Kidney epithelial cell (primary cell): ENCODE data around the gene NAT14. TPM values are rescaled to one million over a fixed set of nuclear protein-coding genes. Genes with fewer than 3 reads are reported as not detected.

Experiments
- DNase-seq: peaks from one replicate; pipeline ENCODE4 v3.0.0-alpha.2; 2010; ENCODE audit warnings: low read depth
- H3K27me3 ChIP-seq: 2 replicates; pipeline ENCODE4 v1.6.0; 2011; ENCODE audit warnings: low read length; ENCODE audit not compliant: control insufficient read depth, insufficient read depth
- H3K36me3 ChIP-seq: 2 replicates; pipeline ENCODE4 v1.5.1; 2011; ENCODE audit warnings: low read length; ENCODE audit not compliant: control insufficient read depth, insufficient read depth
- H3K4me3 ChIP-seq: 2 replicates; pipeline ENCODE4 v1.5.1; 2011; ENCODE audit warnings: low read depth, mild to moderate bottlenecking, control low read depth, low read length
- total RNA-seq: library from RNA; depleted of rRNA; stranded (reverse); fragments of >200 nt; gene quantifications from 2 replicates; pipeline ENCODE4 v1.2.3, GENCODE V29; 2015
- TF ChIP-seq, protein P1 (sequence below): IDR thresholded peaks from 2 replicates; pipeline ENCODE4 v1.5.1; 2011; ENCODE audit warnings: mild to moderate bottlenecking, moderate library complexity, low read length, control low read depth, inconsistent platforms; ENCODE audit not compliant: insufficient read depth, poor library complexity, severe bottlenecking

NAT14 gene
- total RNA-seq, 1 donor from 2014 or later = 18.2 TPM

DNA sequence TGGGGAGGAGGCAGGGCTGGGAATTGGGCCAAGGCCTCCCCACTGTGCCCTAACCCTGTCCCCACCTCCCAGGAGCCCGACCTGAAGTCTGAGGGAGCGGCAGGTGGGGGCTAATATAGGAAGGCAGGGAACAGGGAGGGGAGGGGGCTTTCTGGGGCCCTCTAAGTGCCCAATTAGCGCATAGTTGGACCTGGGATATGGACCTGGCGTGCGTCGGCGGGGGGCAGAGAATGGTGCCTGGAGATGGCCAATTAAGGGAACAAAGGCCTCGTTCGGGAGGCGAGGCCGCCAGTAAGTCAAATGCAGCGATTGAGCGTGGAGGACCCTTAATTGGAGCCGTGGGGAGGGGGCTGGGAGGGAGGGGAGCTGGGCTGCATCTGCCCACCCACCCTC lies 20.3 kb upstream of the NAT14 start, which contains the start of gene C19orf85:
Gene C19orf85, minus strand, starts transcription at position 90 of the 393 bp plus-strand sequence. CDS start 197 bp downstream, outside the sequence.
- TF ChIP-seq, protein P1, sequence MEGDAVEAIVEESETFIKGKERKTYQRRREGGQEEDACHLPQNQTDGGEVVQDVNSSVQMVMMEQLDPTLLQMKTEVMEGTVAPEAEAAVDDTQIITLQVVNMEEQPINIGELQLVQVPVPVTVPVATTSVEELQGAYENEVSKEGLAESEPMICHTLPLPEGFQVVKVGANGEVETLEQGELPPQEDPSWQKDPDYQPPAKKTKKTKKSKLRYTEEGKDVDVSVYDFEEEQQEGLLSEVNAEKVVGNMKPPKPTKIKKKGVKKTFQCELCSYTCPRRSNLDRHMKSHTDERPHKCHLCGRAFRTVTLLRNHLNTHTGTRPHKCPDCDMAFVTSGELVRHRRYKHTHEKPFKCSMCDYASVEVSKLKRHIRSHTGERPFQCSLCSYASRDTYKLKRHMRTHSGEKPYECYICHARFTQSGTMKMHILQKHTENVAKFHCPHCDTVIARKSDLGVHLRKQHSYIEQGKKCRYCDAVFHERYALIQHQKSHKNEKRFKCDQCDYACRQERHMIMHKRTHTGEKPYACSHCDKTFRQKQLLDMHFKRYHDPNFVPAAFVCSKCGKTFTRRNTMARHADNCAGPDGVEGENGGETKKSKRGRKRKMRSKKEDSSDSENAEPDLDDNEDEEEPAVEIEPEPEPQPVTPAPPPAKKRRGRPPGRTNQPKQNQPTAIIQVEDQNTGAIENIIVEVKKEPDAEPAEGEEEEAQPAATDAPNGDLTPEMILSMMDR = no peak
- no peak within 1 kb of the TSS for H3K4me3 ChIP-seq
- no peak for DNase-seq
- H3K36me3 ChIP-seq = no peaks in the 10 kb centered on the region
- peaks cover 8% of the 10 kb centered on the region for H3K27me3 ChIP-seq

- H3K4me3 ChIP-seq = no peak overlapping the region
- DNase-seq = no peak
- no peaks in the 10 kb centered on the region for H3K36me3 ChIP-seq
- H3K27me3 ChIP-seq = peaks cover 8% of the 10 kb centered on the region
- TF ChIP-seq, protein P1 = no peak
Measured at GRCh38 chr19:55465460-55466240, 19.3 kb upstream of the NAT14 start.

DNA sequence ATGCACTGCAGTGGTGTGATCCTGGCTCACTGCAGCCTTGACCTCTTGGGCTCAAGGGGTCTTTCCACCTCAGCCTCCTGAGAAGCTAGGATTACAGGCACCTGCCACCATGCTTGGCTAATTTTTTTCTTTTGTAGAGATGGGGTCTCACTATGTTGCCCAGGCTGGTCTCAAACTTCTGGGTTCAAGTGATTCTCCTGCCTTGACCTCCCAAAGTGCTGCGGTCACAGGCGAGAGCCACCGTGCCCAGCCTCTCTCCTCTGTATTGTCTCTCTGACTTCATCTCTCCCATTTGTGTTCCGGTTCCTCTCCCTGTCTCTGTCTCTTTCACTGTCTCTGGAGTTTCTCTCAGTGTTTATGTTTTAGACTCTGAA lies 18.8 kb upstream of the NAT14 start:
- H3K27me3 ChIP-seq = peaks cover 8% of the 10 kb centered on the region
- TF ChIP-seq, protein P1 = no peak

GRCh38 chr19:55467236-55468053 lies 17.5 kb upstream of the NAT14 start:
- TF ChIP-seq, protein P1 = peak; percentile 69
- Histone ChIP-seq H3K27me3 (peaks cover 8% of the 10 kb centered on the region), H3K4me3 (no peak overlapping the region), H3K36me3 (no peaks in the 10 kb centered on the region)
- no peak for DNase-seq

More for the DNA sequence above, 18.8 kb upstream of the NAT14 start:
- Histone ChIP-seq H3K36me3 (no peaks in the 10 kb centered on the region), H3K4me3 (no peak overlapping the region)
- DNase-seq = no peak

DNA sequence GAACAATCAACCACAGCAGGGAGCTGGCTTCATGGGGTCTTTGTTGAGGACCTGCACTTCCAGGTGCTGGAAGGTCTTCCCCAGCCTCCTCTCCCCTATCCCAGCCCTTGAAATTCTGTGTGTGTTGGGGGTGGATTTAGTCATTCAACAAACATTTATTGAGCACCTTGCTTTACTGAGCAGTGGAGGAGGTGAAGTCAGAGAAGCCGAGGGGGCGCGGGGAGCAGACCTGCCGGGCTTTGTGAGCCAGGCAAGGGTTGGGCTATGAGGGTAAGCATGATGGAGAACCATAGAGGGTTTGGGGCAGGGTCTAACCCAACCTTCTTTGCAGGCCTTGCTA lies 17.0 kb upstream of the NAT14 start:
- TF ChIP-seq, protein P1 = no peak
- peaks cover 8% of the 10 kb centered on the region for H3K27me3 ChIP-seq
- no peaks in the 10 kb centered on the region for H3K36me3 ChIP-seq
- no peak overlapping the region for H3K4me3 ChIP-seq
- no peak for DNase-seq
